HepG2 (cell line): ENCODE data around the gene ARHGAP45. TPM values are rescaled to one million over a fixed set of nuclear protein-coding genes. Genes with fewer than 3 reads are reported as not detected.

Experiments used
- CBX5 ChIP-seq: sonication (generic); formaldehyde crosslinking; IDR thresholded peaks from 2 replicates; pipeline ENCODE4 v1.4.0; 2020; ENCODE audit warnings: missing genetic modification reagents, borderline replicate concordance
- DMAP1 ChIP-seq: IDR thresholded peaks from 2 replicates; pipeline ENCODE4 v1.6.1; 2016
- DR1 ChIP-seq: sonication (generic); formaldehyde crosslinking; IDR thresholded peaks from 2 replicates; pipeline ENCODE4 v1.8.0; 2021; ENCODE audit warnings: mild to moderate bottlenecking, missing genetic modification reagents, inconsistent platforms
- ERF ChIP-seq: IDR thresholded peaks from 2 replicates; pipeline ENCODE4 v1.6.1; 2018; ENCODE audit warnings: missing biosample characterization, missing genetic modification reagents
- FOXC1 ChIP-seq: sonication (generic); formaldehyde crosslinking; IDR thresholded peaks from 2 replicates; pipeline ENCODE4 v1.8.0; 2022; ENCODE audit warnings: mild to moderate bottlenecking, missing genetic modification reagents, borderline replicate concordance
- FOXK2 ChIP-seq: fragments of 450-650 bp; IDR thresholded peaks from 2 replicates; pipeline ENCODE4 v1.6.1; 2016
- HNF4G ChIP-seq, 2 experiments: sonication (generic) in 1 of 2; formaldehyde crosslinking in 1 of 2; IDR thresholded peaks; 2 replicates each; pipeline versions ENCODE4 v1.4.0 to v1.6.1; 2011 to 2020; ENCODE audit warnings: borderline replicate concordance in 2 of 2, low read depth in 2 of 2, mild to moderate bottlenecking in 2 of 2, low read length in 1 of 2, missing genetic modification reagents in 1 of 2, moderate library complexity in 1 of 2
- NCOA5 ChIP-seq: sonication (generic); formaldehyde crosslinking; IDR thresholded peaks from 2 replicates; pipeline ENCODE4 v1.4.0; 2020; ENCODE audit warnings: missing genetic modification reagents
- SCMH1 ChIP-seq: sonication (generic); formaldehyde crosslinking; IDR thresholded peaks from 2 replicates; pipeline ENCODE4 v1.9.0; 2021; ENCODE audit warnings: missing genetic modification reagents, mild to moderate bottlenecking, borderline replicate concordance
- TARDBP ChIP-seq: sonication (generic); formaldehyde crosslinking; IDR thresholded peaks from 2 replicates; pipeline ENCODE4 v1.8.0; 2022; ENCODE audit warnings: mild to moderate bottlenecking, missing genetic modification reagents
- TCF12 ChIP-seq, 2 experiments: fragments of 450-650 bp in 1 of 2; sonication (generic) in 1 of 2; formaldehyde crosslinking in 1 of 2; IDR thresholded peaks; 2 replicates each; pipeline versions ENCODE4 v1.6.1 to v1.8.0; 2017 to 2022; ENCODE audit warnings: antibody characterized with exemption in 1 of 2, mild to moderate bottlenecking in 1 of 2, missing genetic modification reagents in 1 of 2, moderate library complexity in 1 of 2
- ZMYM4 ChIP-seq: sonication (generic); formaldehyde crosslinking; IDR thresholded peaks from 2 replicates; pipeline ENCODE4 v1.8.1; 2023; ENCODE audit warnings: mild to moderate bottlenecking, missing genetic modification reagents
- ZNF510 ChIP-seq: sonication (generic); formaldehyde crosslinking; IDR thresholded peaks from 2 replicates; pipeline ENCODE4 v1.4.0; 2020; ENCODE audit warnings: low read depth, mild to moderate bottlenecking, missing genetic modification reagents
- ZNF552 ChIP-seq: sonication (generic); formaldehyde crosslinking; IDR thresholded peaks from 2 replicates; pipeline ENCODE4 v1.9.0; 2022; ENCODE audit warnings: missing genetic modification reagents, mild to moderate bottlenecking, borderline replicate concordance
- polyA plus RNA-seq, 8 experiments: library from polyadenylated mRNA; depleted of rRNA in 3 of 8; stranded (reverse) in 7 of 8; unstranded in 1 of 8; fragments of >200 nt; fragmentation: Illumina TruSeq in 4 of 8; extraction: Trizol in 4 of 8; gene quantifications; 2 replicates each; pipeline versions ENCODE4 v1.2.1 to v1.2.3, GENCODE V29; 2011 to 2016; ENCODE audit warnings: low read depth in 4 of 8, missing spikeins in 1 of 8, mixed read lengths in 1 of 8; ENCODE audit not compliant: insufficient read depth in 1 of 8
- total RNA-seq, 5 experiments: library from RNA; depleted of rRNA; stranded (reverse); fragments of >200 nt; fragmentation: Illumina TruSeq; extraction: Trizol; gene quantifications; 2 replicates each; pipeline ENCODE4 v1.2.3, GENCODE V29; 2016; ENCODE audit warnings: low read depth in 1 of 5
- TF ChIP-seq, protein P1 (sequence below): sonication (generic); formaldehyde crosslinking; conservative IDR thresholded peaks from 2 replicates; pipeline ENCODE4 v1.4.0; 2020; ENCODE audit warnings: mild to moderate bottlenecking, missing genetic modification reagents, moderate library complexity
- TF ChIP-seq, protein P2 (sequence below): sonication (generic); formaldehyde crosslinking; IDR thresholded peaks from 2 replicates; pipeline ENCODE4 v1.8.1; 2023; ENCODE audit warnings: mild to moderate bottlenecking, missing genetic modification reagents
- TF ChIP-seq, protein P3 (sequence below): sonication (generic); formaldehyde crosslinking; IDR thresholded peaks from 2 replicates; pipeline ENCODE4 v1.8.0; 2022; ENCODE audit warnings: missing genetic modification reagents, mild to moderate bottlenecking, moderate library complexity, borderline replicate concordance
- TF ChIP-seq, protein P4 (sequence below): IDR thresholded peaks from 2 replicates; pipeline ENCODE4 v1.6.1; 2016; ENCODE audit warnings: low read depth, control low read depth

The ARHGAP45 gene
- total and polyA plus RNA-seq, 2 of the 13 experiments (the other 11 are each of a cell fraction or from before 2014, with no cell fraction given): 0.84 to 32.0 TPM

DNA sequence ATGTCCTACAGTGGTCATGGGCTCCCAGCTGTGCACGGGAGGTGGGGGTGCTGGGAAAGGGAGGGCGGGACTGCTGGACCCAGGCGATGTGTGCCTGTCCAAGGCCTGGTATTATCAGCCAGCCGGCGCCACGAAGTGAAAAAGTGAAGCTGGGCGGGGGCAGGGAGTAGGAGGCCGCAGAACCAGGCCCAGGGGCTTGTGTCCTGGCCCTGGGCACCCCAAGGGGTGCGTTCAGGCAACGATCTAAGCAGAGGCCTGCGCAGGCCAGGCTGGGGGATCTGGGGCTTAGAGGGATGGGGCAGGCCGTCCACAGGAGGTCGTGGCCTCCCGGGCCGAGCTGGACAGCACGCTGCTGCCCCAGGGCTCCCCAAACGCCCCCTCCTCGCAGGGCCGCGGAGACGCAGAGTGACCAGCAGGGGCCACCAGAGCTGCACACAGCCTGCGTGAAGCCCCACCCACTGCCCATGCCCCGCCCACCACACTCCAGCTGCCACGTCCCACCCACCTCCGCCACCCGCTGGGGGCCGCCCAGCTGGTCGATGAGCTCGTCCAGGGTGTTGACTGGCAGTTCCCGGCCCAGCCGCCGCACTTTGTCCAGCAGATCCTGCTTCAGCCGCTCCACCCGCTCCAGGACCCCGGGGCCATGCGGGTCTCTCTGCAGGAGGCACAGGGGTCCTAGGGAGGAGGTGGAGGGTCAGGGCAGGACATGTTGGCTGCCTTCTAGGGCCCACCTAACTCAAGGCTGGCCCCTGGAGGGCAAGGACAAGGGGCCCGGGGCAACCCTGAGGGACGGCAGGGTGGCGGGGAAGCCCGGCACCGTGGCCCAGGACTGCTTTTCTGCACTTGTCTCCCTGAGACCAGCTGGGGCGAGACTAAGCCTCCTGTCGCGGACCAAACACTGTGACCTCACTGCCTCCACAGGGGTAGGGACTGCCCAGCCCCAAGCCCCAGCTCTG lies 46.3 kb downstream of the ARHGAP45 start (continued):
- TF ChIP-seq HNF4G (IDR thresholded peaks at IDR 0.05; ENCODE audit: borderline replicate concordance, low read depth, low read length) (peak; percentile 56; the same call in 1 of the 2 replicates), HNF4G (CRISPR knock-in tag; IDR thresholded peaks at IDR 0.05; ENCODE audit: borderline replicate concordance, low read depth) (peak; percentile 84; the same call in 1 of the 2 replicates), ERF (peak; percentile 84), DR1 (CRISPR knock-in tag) (peak; percentile 48; the same call in 1 of the 2 replicates), TCF12 (IDR thresholded peaks at IDR 0.05) (no peak), TCF12 (CRISPR knock-in tag; IDR thresholded peaks at IDR 0.05) (no peak), ZNF510 (0 out of 2 replicates have a peak, but pooled peaks have one; percentile 26), NCOA5 (CRISPR knock-in tag) (no peak), TARDBP (CRISPR knock-in tag) (peak; percentile 84), FOXC1 (peak; percentile 86), DMAP1 (CRISPR knock-in tag) (peak; percentile 82), FOXK2 (peak; percentile 42; the same call in 1 of the 2 replicates), SCMH1 (CRISPR knock-in tag) (no peak), CBX5 (peak; percentile 62; the same call in 1 of the 2 replicates), ZMYM4 (CRISPR knock-in tag) (peak; percentile 69; the same call in 1 of the 2 replicates), ZNF552 (CRISPR knock-in tag) (no peak)
- TF ChIP-seq, protein P1, sequence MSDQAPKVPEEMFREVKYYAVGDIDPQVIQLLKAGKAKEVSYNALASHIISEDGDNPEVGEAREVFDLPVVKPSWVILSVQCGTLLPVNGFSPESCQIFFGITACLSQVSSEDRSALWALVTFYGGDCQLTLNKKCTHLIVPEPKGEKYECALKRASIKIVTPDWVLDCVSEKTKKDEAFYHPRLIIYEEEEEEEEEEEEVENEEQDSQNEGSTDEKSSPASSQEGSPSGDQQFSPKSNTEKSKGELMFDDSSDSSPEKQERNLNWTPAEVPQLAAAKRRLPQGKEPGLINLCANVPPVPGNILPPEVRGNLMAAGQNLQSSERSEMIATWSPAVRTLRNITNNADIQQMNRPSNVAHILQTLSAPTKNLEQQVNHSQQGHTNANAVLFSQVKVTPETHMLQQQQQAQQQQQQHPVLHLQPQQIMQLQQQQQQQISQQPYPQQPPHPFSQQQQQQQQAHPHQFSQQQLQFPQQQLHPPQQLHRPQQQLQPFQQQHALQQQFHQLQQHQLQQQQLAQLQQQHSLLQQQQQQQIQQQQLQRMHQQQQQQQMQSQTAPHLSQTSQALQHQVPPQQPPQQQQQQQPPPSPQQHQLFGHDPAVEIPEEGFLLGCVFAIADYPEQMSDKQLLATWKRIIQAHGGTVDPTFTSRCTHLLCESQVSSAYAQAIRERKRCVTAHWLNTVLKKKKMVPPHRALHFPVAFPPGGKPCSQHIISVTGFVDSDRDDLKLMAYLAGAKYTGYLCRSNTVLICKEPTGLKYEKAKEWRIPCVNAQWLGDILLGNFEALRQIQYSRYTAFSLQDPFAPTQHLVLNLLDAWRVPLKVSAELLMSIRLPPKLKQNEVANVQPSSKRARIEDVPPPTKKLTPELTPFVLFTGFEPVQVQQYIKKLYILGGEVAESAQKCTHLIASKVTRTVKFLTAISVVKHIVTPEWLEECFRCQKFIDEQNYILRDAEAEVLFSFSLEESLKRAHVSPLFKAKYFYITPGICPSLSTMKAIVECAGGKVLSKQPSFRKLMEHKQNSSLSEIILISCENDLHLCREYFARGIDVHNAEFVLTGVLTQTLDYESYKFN (CRISPR knock-in tag): peak; percentile 85
- TF ChIP-seq, protein P2, sequence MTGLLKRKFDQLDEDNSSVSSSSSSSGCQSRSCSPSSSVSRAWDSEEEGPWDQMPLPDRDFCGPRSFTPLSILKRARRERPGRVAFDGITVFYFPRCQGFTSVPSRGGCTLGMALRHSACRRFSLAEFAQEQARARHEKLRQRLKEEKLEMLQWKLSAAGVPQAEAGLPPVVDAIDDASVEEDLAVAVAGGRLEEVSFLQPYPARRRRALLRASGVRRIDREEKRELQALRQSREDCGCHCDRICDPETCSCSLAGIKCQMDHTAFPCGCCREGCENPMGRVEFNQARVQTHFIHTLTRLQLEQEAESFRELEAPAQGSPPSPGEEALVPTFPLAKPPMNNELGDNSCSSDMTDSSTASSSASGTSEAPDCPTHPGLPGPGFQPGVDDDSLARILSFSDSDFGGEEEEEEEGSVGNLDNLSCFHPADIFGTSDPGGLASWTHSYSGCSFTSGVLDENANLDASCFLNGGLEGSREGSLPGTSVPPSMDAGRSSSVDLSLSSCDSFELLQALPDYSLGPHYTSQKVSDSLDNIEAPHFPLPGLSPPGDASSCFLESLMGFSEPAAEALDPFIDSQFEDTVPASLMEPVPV (CRISPR knock-in tag): peak; percentile 82; the same call in 1 of the 2 replicates
- TF ChIP-seq, protein P3, sequence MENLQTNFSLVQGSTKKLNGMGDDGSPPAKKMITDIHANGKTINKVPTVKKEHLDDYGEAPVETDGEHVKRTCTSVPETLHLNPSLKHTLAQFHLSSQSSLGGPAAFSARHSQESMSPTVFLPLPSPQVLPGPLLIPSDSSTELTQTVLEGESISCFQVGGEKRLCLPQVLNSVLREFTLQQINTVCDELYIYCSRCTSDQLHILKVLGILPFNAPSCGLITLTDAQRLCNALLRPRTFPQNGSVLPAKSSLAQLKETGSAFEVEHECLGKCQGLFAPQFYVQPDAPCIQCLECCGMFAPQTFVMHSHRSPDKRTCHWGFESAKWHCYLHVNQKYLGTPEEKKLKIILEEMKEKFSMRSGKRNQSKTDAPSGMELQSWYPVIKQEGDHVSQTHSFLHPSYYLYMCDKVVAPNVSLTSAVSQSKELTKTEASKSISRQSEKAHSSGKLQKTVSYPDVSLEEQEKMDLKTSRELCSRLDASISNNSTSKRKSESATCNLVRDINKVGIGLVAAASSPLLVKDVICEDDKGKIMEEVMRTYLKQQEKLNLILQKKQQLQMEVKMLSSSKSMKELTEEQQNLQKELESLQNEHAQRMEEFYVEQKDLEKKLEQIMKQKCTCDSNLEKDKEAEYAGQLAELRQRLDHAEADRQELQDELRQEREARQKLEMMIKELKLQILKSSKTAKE (CRISPR knock-in tag): no peak
- TF ChIP-seq, protein P4, sequence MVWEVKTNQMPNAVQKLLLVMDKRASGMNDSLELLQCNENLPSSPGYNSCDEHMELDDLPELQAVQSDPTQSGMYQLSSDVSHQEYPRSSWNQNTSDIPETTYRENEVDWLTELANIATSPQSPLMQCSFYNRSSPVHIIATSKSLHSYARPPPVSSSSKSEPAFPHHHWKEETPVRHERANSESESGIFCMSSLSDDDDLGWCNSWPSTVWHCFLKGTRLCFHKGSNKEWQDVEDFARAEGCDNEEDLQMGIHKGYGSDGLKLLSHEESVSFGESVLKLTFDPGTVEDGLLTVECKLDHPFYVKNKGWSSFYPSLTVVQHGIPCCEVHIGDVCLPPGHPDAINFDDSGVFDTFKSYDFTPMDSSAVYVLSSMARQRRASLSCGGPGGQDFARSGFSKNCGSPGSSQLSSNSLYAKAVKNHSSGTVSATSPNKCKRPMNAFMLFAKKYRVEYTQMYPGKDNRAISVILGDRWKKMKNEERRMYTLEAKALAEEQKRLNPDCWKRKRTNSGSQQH (CRISPR knock-in tag): 0 out of 2 replicates have a peak, but pooled peaks have one; percentile 26
